ENCODE results near the gene FOXP2.

The FOXP2 gene

GRCh38 chr7:114722562-114722961, 307.9 kb downstream of the FOXP2 start:
- no peak for DNase-seq (ENCODE audit: low spot score)

DNA sequence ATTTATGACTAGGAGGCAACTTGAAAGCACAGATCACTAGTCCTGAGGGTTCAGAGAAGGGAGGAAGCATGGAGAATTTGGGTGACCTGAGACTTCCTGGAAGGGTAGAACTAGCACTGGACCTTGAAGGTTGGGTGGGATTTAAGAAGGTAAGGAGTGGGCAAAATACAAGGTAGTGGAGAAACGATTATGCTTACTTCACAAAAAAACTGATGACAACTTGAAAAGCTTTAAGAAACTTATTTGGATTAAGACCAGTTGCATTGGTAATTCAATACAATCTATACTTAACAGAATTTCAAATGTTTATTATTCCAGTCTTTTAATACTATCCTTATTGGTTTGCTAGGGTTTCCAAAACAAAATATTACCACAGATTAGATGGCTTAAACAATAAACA, 308.7 kb downstream of the FOXP2 start:
- no peak for DNase-seq (ENCODE audit: low spot score)

GRCh38 chr7:114740095-114740494, 325.5 kb downstream of the FOXP2 start:
- no peak for DNase-seq (ENCODE audit: low spot score)

- no peak for DNase-seq (ENCODE audit: low spot score)
Observed at GRCh38 chr7:114740941-114741340, 326.3 kb downstream of the FOXP2 start.

DNA sequence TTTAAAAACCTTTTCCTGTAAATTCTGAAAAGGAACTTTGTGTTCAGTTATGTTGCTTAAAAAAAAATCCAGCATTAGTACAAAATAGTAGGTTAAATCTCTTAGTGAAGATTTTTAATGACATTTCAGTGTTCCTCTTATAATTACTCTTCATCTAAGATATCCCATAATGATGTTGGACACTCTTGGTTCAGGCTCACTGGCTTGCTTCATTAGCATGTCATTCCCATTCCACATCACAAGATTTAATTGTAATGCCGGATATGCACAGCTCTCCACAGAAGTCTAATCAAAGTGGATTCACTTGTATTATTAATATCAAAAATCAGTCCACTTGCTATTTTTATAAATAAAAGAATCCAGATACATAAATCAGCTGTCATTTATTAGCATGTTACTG, 327.3 kb downstream of the FOXP2 start:
- no peak for DNase-seq (ENCODE audit: low spot score)
